ENCODE results near the gene CA10. TPM values are rescaled to one million over a fixed set of nuclear protein-coding genes. Genes with fewer than 3 reads are reported as not detected.

Gene CA10
- total and polyA plus RNA-seq, 2 donors (not counting 3 experiments of a cell fraction or from before 2014, with no cell fraction given) = not detected

GRCh38 chr17:51794466-51794865, 364.0 kb downstream of the CA10 start:
- DNase-seq (ENCODE audit: low read depth, low spot score) = no peak
- BruUV-seq (replicated peaks) = no TSS peak
- ChIA-PET CTCF (no interaction called here), POLR2A (no interaction called here)
- Histone ChIP-seq H3K9me3 (replicated peaks; ENCODE audit: control insufficient read depth, insufficient read depth, low read length) (peaks cover 2% of the 10 kb centered on the region), H3K9ac (replicated peaks; ENCODE audit: extremely low read depth, insufficient read depth, low read length) (no peak overlapping the region), H4K20me1 (replicated peaks; ENCODE audit: control insufficient read depth, extremely low read depth, insufficient read depth, low read length) (no peaks in the 10 kb centered on the region), H3K4me1 (ENCODE audit: control insufficient read depth, extremely low read depth, insufficient read depth, low read length) (no peaks in the 10 kb centered on the region), H3K4me2 (ENCODE audit: insufficient read depth, low read length) (no peak overlapping the region), H2AFZ (ENCODE audit: low read depth, low read length) (no peak overlapping the region), H3K27ac (ENCODE audit: insufficient read depth, low read depth, low read length) (no peak overlapping the region), H3K4me3 (replicated peaks in 1 of 3; ENCODE audit: insufficient read depth in 1 of 3, low read depth in 1 of 3, low read length in 3 of 3) (no peak overlapping the region), H3K36me3 (ENCODE audit: control insufficient read depth in 2 of 2, extremely low read depth in 1 of 2, insufficient read depth in 2 of 2, low read length in 2 of 2) (no peaks in the 10 kb centered on the region), H3K9me1 (replicated peaks; ENCODE audit: control insufficient read depth, extremely low read depth, insufficient read depth, low read length) (no peaks in the 10 kb centered on the region), H3K79me2 (ENCODE audit: control insufficient read depth, insufficient read depth, low read length) (no peaks in the 10 kb centered on the region), H3K27me3 (ENCODE audit: control insufficient read depth in 2 of 2, insufficient read depth in 2 of 2, low read length in 2 of 2) (no peaks in the 10 kb centered on the region)
- FAIRE-seq = no peak
- TF ChIP-seq MYC (IDR thresholded peaks at IDR 0.05; ENCODE audit: low read depth, low read length) (no peak), CTCF (IDR thresholded peaks at IDR 0.05; ENCODE audit: extremely low read depth in 1 of 2, insufficient read depth in 1 of 2, low read depth in 1 of 2, low read length in 2 of 2) (no peak), EZH2 (IDR thresholded peaks at IDR 0.05; ENCODE audit: borderline replicate concordance, low read depth, low read length, severe bottlenecking) (no peak), MAX (IDR thresholded peaks at IDR 0.05; ENCODE audit: insufficient read depth, insufficient read length) (no peak), POLR2AphosphoS5 (IDR thresholded peaks at IDR 0.05; ENCODE audit: insufficient read depth, low read depth, low read length) (no peak), JUN (IDR thresholded peaks at IDR 0.05; ENCODE audit: borderline replicate concordance, insufficient read depth, insufficient read length, low read depth) (no peak), GATA2 (IDR thresholded peaks at IDR 0.05; ENCODE audit: insufficient read depth, insufficient read length, low read depth, low read length) (no peak), FOS (IDR thresholded peaks at IDR 0.05; ENCODE audit: borderline replicate concordance, insufficient read depth, low read length) (no peak)
- dilution Hi-C loops (cut with MboI; ENCODE audit: extremely low pct_ligation_motif_present, low sequenced_read_pairs) = no loop called here
- intact Hi-C loops (cut with micrococcal nuclease) = no loop called here
